ENCODE measurements around the gene IQCB1.
A peak's percentile ranks its signal among the peaks of the same experiment; 100 is the strongest.

The IQCB1 gene

GRCh38 chr3:121752772-121753171 is 82.1 kb downstream of the IQCB1 start:
- TF ChIP-seq CTCF (conservative IDR thresholded peaks at IDR 0.05; ENCODE audit: low read length) (no peak), EZH2phosphoT487 (IDR thresholded peaks at IDR 0.05; ENCODE audit: borderline replicate concordance) (no peak)
- Histone ChIP-seq H4K20me1 (ENCODE audit: insufficient read depth, low read length, poor library complexity, severe bottlenecking) (peaks cover 12% of the 10 kb centered on the region), H2AFZ (ENCODE audit: low read length) (no peak overlapping the region), H3K9ac (ENCODE audit: low read depth, low read length, poor library complexity, severe bottlenecking) (no peak overlapping the region), H3K27me3 (ENCODE audit: insufficient read depth, low read length, poor library complexity, severe bottlenecking) (no peaks in the 10 kb centered on the region), H3K4me3 (ENCODE audit: low read length, poor library complexity, severe bottlenecking) (no peak overlapping the region), H3K36me3 (ENCODE audit: insufficient read depth, low read length) (no peaks in the 10 kb centered on the region), H3K4me1 (ENCODE audit: insufficient read depth, low read length, poor library complexity, severe bottlenecking) (peaks cover 25% of the 10 kb centered on the region), H3K4me2 (ENCODE audit: low read depth, low read length, poor library complexity, severe bottlenecking) (no peak overlapping the region), H3K79me2 (ENCODE audit: insufficient read depth, low read length) (peaks cover 16% of the 10 kb centered on the region), H3K9me3 (ENCODE audit: insufficient read depth, low read depth, low read length) (no peaks in the 10 kb centered on the region), H3F3A (ENCODE audit: low read depth) (no peaks in the 10 kb centered on the region; the same call in 1 of the 2 replicates), H3K9me2 (replicated peaks; ENCODE audit: low read depth, low read length) (no peaks in the 10 kb centered on the region)

GRCh38 chr3:121752261-121752660 is 82.6 kb downstream of the IQCB1 start:
- no peak for TF ChIP-seq EZH2phosphoT487 (IDR thresholded peaks at IDR 0.05; ENCODE audit: borderline replicate concordance)
- no peak for TF ChIP-seq CTCF (conservative IDR thresholded peaks at IDR 0.05; ENCODE audit: low read length)
- Histone ChIP-seq H3K27me3 (ENCODE audit: insufficient read depth, low read length, poor library complexity, severe bottlenecking) (no peaks in the 10 kb centered on the region), H3K9me3 (ENCODE audit: insufficient read depth, low read depth, low read length) (no peaks in the 10 kb centered on the region), H4K20me1 (ENCODE audit: insufficient read depth, low read length, poor library complexity, severe bottlenecking) (peaks cover 17% of the 10 kb centered on the region), H3K4me1 (ENCODE audit: insufficient read depth, low read length, poor library complexity, severe bottlenecking) (peaks cover 24% of the 10 kb centered on the region), H3K4me2 (ENCODE audit: low read depth, low read length, poor library complexity, severe bottlenecking) (no peak overlapping the region), H3F3A (ENCODE audit: low read depth) (no peaks in the 10 kb centered on the region; the same call in 1 of the 2 replicates), H3K9me2 (replicated peaks; ENCODE audit: low read depth, low read length) (no peaks in the 10 kb centered on the region), H3K36me3 (ENCODE audit: insufficient read depth, low read length) (no peaks in the 10 kb centered on the region), H3K9ac (ENCODE audit: low read depth, low read length, poor library complexity, severe bottlenecking) (no peak overlapping the region), H2AFZ (ENCODE audit: low read length) (no peak overlapping the region), H3K4me3 (ENCODE audit: low read length, poor library complexity, severe bottlenecking) (no peak overlapping the region), H3K79me2 (ENCODE audit: insufficient read depth, low read length) (peaks cover 21% of the 10 kb centered on the region)

- no peaks in the 10 kb centered on the region for H3K36me3 ChIP-seq (ENCODE audit: insufficient read depth, low read length)
- no peaks in the 10 kb centered on the region for H3F3A ChIP-seq (ENCODE audit: low read depth)
- peaks cover 33% of the 10 kb centered on the region for H3K79me2 ChIP-seq (ENCODE audit: insufficient read depth, low read length)
- no peaks in the 10 kb centered on the region for H3K9me3 ChIP-seq (ENCODE audit: insufficient read depth, low read depth, low read length)
- H3K9ac ChIP-seq (ENCODE audit: low read depth, low read length, poor library complexity, severe bottlenecking): peak overlapping the region; percentile 83
- H2AFZ ChIP-seq (ENCODE audit: low read length): peak overlapping the region; percentile 30; the same call in 1 of the 2 replicates
- no peaks in the 10 kb centered on the region for H3K27me3 ChIP-seq (ENCODE audit: insufficient read depth, low read length, poor library complexity, severe bottlenecking)
- peak overlapping the region; percentile 88 for H3K4me2 ChIP-seq (ENCODE audit: low read depth, low read length, poor library complexity, severe bottlenecking)
- peaks cover 32% of the 10 kb centered on the region for H4K20me1 ChIP-seq (ENCODE audit: insufficient read depth, low read length, poor library complexity, severe bottlenecking)
- peak overlapping the region; percentile 98 for H3K4me3 ChIP-seq (ENCODE audit: low read length, poor library complexity, severe bottlenecking)
- TF ChIP-seq EZH2phosphoT487 (IDR thresholded peaks at IDR 0.05; ENCODE audit: borderline replicate concordance): no peak
- TF ChIP-seq CTCF (conservative IDR thresholded peaks at IDR 0.05; ENCODE audit: low read length): no peak
- H3K9me2 ChIP-seq (replicated peaks; ENCODE audit: low read depth, low read length): no peaks in the 10 kb centered on the region
- peaks cover 32% of the 10 kb centered on the region for H3K4me1 ChIP-seq (ENCODE audit: insufficient read depth, low read length, poor library complexity, severe bottlenecking)
Measured at GRCh38 chr3:121750087-121750415, 84.8 kb downstream of the IQCB1 start.

Measured in Loucy (cell line).